Osteocyte (in vitro differentiated cells): ENCODE results near the gene VAT1L. TPM values are rescaled to one million over a fixed set of nuclear protein-coding genes. Genes with fewer than 3 reads are reported as not detected.

Experiments
- DNase-seq: peaks from one replicate; pipeline ENCODE4 v3.0.0; 2021; ENCODE audit warnings: mixed read lengths; ENCODE audit not compliant: unreplicated experiment; ENCODE audit errors: extremely low spot score
- H3K27ac Mint-ChIP-seq: one replicate; pipeline ENCODE4 v1.8.0; 2021; ENCODE audit warnings: mild to moderate bottlenecking, mixed read lengths; ENCODE audit not compliant: unreplicated experiment
- H3K27me3 Mint-ChIP-seq: one replicate; pipeline ENCODE4 v1.8.0; 2021; ENCODE audit warnings: mixed read lengths; ENCODE audit not compliant: unreplicated experiment
- H3K36me3 Mint-ChIP-seq: one replicate; pipeline ENCODE4 v1.8.0; 2021; ENCODE audit warnings: mixed read lengths; ENCODE audit not compliant: unreplicated experiment
- H3K4me1 Mint-ChIP-seq: one replicate; pipeline ENCODE4 v1.8.0; 2021; ENCODE audit warnings: mixed read lengths; ENCODE audit not compliant: unreplicated experiment
- H3K4me3 Mint-ChIP-seq: one replicate; pipeline ENCODE4 v1.8.0; 2021; ENCODE audit warnings: mild to moderate bottlenecking, moderate library complexity, mixed read lengths; ENCODE audit not compliant: unreplicated experiment
- H3K9me3 Mint-ChIP-seq: one replicate; pipeline ENCODE4 v1.8.0; 2021; ENCODE audit warnings: mixed read lengths; ENCODE audit not compliant: unreplicated experiment
- CTCF ChIP-seq: fragments of 200-600 bp; sonication (generic); IDR thresholded peaks from 2 replicates; pipeline ENCODE4 v1.5.0; 2021; ENCODE audit warnings: antibody characterized with exemption, mild to moderate bottlenecking, moderate library complexity
- total RNA-seq: library from RNA; stranded (reverse); gene quantifications from 2 replicates; pipeline ENCODE4 v1.2.1, GENCODE V29; 2021

VAT1L gene
- total RNA-seq, 1 donor from 2014 or later: not detected

DNA sequence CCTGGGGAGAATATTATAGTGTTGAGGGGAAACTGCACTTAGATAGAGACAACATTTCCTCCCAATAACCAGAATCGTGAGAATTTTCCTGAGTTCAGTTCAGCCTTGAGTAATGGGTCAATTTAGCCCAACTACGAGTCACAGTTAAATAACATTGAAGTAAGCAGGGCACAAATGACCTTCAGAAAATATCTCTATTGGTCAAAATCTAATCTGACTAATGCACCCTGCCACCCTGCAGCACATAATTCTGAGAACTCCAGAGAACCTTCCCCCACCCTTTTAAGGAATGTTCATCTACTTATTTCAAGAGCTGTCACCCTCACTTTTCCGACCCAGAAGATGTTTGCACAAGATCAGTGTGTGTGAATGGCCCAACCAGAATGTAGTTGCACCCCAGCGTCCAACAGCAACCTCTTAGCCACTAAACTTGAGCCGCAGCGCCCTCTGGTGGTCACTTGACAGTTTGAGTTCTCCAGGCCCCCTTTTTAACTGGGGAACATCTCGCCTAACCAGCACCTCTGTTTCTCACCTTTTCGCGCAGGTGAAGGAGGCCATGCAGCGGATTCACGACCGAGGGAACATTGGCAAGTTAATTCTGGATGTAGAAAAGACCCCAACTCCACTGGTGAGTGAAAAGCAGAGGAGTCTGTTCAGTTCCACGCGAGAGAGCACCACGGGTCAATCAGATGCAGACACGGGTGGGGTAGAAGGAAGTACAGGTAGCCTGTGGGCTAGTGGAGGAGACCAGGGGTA is 183.1 kb downstream of the VAT1L start:
- Mint-ChIP-seq H3K27ac (no peak overlapping the region), H3K4me3 (no peak overlapping the region), H3K9me3 (no peaks in the 10 kb centered on the region), H3K36me3 (no peaks in the 10 kb centered on the region), H3K4me1 (no peaks in the 10 kb centered on the region), H3K27me3 (no peaks in the 10 kb centered on the region)
- peak; percentile 64 for TF ChIP-seq CTCF
- no peak for DNase-seq

GRCh38 chr16:77972062-77972392 is 183.7 kb downstream of the VAT1L start:
- DNase-seq: no peak
- Mint-ChIP-seq H3K27ac (no peak overlapping the region), H3K36me3 (no peaks in the 10 kb centered on the region), H3K4me3 (no peak overlapping the region), H3K4me1 (no peaks in the 10 kb centered on the region), H3K27me3 (no peaks in the 10 kb centered on the region), H3K9me3 (no peaks in the 10 kb centered on the region)
- TF ChIP-seq CTCF: no peak

GRCh38 chr16:77974883-77975282 is 186.5 kb downstream of the VAT1L start:
- TF ChIP-seq CTCF: no peak
- H3K9me3 Mint-ChIP-seq: no peaks in the 10 kb centered on the region
- H3K27ac Mint-ChIP-seq: no peak overlapping the region
- DNase-seq: no peak
- H3K27me3 Mint-ChIP-seq: no peaks in the 10 kb centered on the region
- H3K4me1 Mint-ChIP-seq: no peaks in the 10 kb centered on the region
- H3K4me3 Mint-ChIP-seq: no peak overlapping the region
- H3K36me3 Mint-ChIP-seq: no peaks in the 10 kb centered on the region

- TF ChIP-seq CTCF: no peak
- Mint-ChIP-seq H3K36me3 (no peaks in the 10 kb centered on the region), H3K4me3 (no peak overlapping the region), H3K27ac (no peak overlapping the region), H3K9me3 (no peaks in the 10 kb centered on the region), H3K27me3 (no peaks in the 10 kb centered on the region), H3K4me1 (no peaks in the 10 kb centered on the region)
- DNase-seq: no peak
These were observed 187.6 kb downstream of the VAT1L start for GRCh38 chr16:77975942-77976341.

GRCh38 chr16:77977339-77977738 is 189.0 kb downstream of the VAT1L start:
- Mint-ChIP-seq H3K9me3 (no peaks in the 10 kb centered on the region), H3K27ac (no peak overlapping the region), H3K27me3 (no peaks in the 10 kb centered on the region), H3K4me3 (no peak overlapping the region), H3K4me1 (no peaks in the 10 kb centered on the region), H3K36me3 (no peaks in the 10 kb centered on the region)
- DNase-seq: no peak
- TF ChIP-seq CTCF: no peak
